Measurements from ENCODE around the gene CCAR1. TPM values are rescaled to one million over a fixed set of nuclear protein-coding genes. Genes with fewer than 3 reads are reported as not detected.
"Not testable (repeated sequence)": the region's sequence is repeated elsewhere in the genome, so short reads cannot be mapped to it uniquely, and the experiment has no call there.

Gene CCAR1
- total RNA-seq, 1 experiment from 2014 or later: 62.5 TPM

DNA sequence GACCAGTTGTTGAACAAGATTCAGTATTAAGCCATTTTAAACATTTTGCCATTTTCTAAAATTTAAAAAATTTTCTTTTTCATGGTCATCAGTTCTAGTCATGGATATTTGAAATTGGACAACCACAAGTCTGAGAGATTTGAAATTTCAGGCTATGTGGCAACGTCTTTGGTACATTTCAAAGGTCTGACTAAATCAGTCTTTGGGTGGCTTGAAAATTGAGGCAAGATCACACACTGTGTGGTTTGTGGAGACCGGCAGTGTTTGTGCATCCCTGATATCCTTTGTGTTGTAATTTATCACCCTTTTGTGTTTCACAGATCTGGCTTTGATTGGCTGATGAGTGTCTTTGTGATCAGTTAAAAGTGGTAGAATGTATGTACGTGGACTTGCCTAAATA is 35.7 kb downstream of the CCAR1 start:
- no peak for DNase-seq (ENCODE audit: low spot score)

DNA sequence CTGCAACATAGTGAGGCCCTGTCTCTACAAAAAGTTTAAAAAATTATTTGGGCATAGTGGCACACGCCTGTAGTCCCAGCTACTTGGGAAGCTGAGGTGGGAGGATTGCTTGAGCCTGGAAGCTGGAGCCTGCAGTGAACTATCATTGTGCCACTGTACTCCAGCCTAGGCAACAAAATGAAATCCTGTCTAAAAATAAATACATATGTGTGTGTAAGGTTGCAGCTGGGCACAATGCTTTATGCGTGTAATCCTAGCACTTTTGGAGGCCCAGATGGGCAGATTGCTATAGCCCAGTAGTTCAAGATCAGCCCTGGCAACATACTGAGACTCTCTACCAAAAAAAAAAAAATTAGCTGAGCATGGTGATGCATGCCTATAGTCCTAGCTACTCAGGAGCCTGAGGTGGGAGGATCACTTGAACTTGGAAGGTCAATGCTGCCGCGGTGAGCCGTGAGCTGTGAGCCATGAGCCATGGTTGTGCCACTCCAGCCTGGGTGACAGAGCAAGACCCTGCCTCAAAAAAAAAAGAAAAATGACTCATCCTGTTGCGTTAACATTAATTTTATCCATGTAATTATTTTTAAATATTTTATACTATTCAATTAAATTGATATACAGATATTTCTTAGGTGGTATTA is 38.3 kb downstream of the CCAR1 start:
- no peak for DNase-seq (ENCODE audit: low spot score)

- no peak for DNase-seq (ENCODE audit: low spot score)
These were observed 38.9 kb downstream of the CCAR1 start for GRCh38 chr10:68759967-68760366.

- DNase-seq (ENCODE audit: low spot score): not testable (repeated sequence)
These were observed 46.4 kb downstream of the CCAR1 start for GRCh38 chr10:68767407-68767806.

DNA sequence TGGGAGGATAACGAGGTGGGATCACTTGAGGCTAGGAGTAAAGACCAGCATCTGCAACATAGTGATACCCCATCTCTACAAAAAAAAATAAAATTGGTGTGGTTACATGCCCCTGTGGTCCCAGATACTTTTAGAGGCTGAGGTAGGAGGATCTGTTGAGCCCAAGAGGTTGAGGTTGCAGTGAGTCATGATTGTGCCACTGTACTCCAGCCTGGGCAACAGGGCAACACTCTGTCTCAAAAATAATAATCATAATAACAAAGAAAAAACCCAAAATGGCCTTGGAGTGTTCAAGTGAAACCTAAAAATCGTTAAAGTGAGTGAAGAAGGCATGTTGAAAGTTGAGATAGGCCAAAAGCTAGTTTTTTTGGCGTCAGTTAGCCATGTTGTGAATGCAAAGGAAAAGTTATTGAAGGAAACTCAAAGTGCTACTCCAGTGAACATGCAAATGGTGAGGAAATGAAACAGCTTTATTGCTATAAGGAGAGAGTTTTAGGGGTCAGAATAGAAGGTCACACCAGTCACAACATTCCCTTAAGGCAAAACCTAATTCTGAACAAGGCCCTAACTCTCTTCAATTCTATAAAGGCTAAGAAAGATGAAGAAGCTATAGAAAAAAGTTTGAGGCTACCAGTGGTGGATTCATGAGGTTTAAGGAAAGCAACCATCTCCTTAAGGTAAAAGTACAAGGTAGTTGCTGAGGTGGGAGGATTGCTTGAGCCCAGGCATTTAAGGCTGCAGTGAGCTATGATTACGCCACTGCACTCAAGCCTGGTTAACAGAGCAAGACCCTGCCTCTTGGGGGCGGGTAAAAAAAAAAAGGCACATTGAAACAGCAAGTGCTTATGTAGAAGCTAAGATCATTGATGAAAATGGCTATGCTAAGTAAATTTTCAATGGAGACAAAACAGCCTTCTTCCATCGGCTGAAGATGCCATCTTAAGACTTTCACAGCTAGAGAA is 60.9 kb downstream of the CCAR1 start:
- DNase-seq (ENCODE audit: low spot score): no peak

- no peak for DNase-seq (ENCODE audit: low spot score)
These were observed 63.4 kb downstream of the CCAR1 start for GRCh38 chr10:68784476-68784875.

DNA sequence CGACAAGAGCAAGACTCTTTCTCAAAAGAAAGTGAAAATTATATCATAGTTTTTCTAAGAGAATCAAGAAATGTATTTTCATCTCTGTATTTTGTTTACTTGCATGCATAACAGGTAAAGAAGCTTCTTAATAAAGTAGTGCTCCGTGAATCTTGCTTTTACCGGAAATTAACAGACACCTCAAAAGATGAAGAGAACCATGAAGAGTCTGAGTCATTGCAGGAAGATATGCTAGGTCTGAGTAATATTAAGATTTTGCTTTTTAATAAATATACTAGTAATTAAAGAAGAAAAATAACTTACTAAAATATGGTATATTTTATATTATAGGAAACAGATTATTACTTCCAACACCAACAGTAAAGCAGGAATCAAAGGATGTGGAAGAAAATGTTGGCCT is 66.8 kb downstream of the CCAR1 start:
- DNase-seq (ENCODE audit: low spot score): no peak

DNA sequence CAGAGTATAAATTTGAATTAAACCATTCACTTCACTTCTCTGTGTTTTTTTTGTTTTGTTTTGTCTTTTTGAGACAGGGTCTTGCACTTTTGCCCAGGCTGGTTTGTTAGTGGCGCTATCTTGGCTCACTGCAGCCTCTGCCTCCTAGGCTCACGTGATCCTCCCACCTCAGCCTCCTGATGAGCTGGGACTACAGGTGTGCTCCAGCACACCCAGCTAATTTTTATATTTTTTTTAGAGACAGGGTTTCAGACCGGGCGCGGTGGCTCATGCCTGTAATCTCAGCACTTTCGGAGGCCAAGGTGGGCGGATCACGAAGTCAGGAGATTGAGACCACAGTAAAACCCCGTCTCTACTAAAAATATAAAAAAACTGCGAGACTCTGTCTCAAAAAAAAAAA is 69.4 kb downstream of the CCAR1 start:
- no peak for DNase-seq (ENCODE audit: low spot score)

DNA sequence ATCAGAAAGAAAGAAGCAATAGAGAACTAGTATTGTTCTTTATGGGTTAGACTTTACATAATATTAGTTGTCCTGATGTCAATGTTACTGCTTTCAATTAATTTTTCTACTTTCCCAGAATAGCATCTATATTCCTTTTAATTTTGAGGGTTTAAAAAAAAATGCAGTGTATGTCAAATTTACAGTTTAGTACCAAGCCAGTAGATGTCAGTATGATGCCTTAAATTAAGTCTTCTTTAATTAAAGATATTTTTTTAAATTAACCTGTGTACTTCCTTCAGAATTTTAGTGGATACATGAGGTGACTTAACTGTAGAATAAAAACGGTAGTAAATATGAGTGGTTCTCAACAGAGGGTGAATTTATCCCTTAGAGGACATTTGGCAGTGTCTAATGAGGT is 71.1 kb downstream of the CCAR1 start:
- peak; percentile 22 for DNase-seq (ENCODE audit: low spot score)

DNA sequence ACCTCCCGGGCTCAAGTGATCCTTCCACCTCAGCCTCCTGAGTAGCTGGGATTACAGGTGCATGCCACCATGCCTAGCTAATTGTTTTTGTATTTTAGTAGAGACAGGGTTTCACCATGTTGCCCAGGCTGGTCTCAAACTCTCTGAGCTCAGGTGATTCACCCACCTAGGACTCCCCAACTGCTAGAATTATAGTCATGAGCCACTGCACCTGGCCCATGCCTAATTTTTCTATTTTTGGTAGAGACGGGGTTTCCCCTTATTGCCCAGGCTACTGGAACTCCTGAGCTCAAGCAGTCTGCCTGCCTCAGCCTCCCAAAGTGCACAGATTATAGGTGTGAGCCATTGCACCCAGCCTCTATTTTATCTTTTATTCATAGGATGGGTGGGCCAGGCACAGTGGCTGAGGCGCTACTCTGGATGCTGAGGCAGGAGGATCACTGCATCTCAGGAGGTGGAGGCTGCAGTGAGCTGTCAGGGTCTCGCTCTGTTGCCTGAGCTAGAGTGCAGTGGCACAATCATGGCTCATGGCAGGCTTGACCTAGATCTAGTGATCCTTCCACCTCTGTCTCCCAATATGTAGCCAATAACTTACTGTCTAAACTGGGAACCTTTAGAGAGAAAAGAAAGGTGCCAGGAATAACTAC is 75.0 kb downstream of the CCAR1 start:
- no peak for DNase-seq (ENCODE audit: low spot score)

GRCh38 chr10:68796605-68797004 is 75.6 kb downstream of the CCAR1 start:
- DNase-seq (ENCODE audit: low spot score): no peak

DNA sequence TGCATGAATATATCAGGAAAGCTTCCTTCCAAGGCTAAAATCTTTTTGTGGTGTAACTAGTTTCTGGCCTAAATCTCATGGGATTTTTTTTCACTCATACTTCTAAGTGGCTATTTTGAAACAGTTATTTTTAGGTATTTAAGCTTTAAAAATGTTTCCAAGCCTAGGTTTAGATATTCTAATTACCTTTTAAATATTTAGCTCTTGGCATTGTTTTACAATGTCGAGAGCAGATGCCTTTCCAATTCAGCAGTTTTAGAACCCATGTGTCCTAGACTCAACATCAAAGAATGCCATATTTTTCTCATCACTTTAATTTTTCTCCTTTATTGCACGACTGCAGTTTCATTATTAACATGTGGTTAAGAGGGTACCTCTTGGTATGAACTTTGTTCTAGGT is 79.2 kb downstream of the CCAR1 start:
- no peak for DNase-seq (ENCODE audit: low spot score)

DNA sequence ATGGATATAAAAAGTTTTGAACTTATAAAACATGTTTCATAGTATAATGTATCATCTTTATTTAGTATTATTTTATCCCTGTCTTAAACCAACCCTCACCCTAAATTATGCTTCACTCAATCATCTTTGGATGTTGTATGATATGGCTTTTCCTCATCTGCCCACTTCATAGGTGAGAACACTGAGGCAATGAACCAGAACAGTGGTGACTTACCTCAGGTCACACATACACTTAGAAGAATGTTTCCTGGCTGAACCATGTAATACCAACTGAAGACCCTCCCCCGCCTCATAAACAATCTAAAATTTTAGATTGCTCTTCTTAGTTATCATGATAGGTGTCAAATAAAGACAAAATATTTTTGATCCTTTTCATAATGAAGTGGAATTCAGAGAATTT is 83.7 kb downstream of the CCAR1 start:
- DNase-seq (ENCODE audit: low spot score): no peak

- DNase-seq (ENCODE audit: low spot score): not testable (repeated sequence)
These were observed 89.8 kb downstream of the CCAR1 start for GRCh38 chr10:68810830-68811229.

DNA sequence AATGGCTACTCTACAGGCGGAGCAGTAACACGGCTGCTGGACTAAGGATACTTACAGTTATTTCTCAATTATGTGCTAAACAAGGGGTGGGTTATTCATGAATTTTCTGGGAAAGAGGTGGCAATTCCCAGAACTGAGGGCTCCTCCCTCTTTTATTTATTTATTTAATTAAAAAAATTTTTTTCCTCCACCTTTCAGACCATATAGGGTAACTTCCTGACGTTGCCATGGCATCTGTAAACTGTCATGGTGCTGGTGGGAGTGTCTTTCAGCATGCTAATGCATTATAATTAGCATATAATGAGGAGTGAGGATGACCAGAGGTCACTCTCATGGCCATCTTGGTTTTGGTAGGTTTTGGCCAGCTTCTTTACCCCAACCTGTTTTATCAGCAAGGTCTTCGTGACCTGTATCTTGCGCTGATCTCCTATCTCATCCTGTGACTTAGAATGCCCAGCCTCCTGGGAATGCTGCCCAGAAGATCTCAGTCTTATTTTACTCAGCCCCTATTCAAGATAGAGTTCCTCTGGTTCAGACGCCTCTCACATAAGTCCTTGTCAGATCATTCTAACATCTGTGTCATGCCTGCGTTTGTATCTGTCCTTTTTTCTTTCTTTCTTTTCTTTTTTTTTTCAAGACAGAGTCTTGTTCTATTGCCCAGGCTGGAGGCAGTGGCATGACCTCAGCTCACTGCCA is 90.4 kb downstream of the CCAR1 start:
- no peak for DNase-seq (ENCODE audit: low spot score)

- DNase-seq (ENCODE audit: low spot score): no peak
These were observed 91.4 kb downstream of the CCAR1 start for GRCh38 chr10:68812420-68812819.

DNA sequence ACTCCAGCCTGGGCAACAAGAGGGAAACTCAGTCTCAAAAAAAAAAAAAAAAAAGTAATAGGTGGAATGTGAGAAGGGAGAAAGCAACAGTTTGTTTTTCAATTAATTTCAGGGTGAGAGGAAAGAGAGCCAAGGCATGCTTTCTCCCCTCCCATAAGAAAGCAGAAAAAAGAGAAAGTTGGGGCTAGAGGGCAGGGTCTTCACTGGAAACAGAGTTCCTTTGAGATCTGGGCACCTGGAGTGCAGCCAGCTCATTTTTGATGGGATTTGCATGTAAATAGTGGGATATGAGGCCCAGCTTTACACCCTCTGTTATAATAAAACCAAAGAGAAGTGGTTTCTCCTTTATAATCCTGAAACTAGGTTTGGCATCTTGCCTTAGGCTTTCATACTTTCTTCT is 92.5 kb downstream of the CCAR1 start:
- DNase-seq (ENCODE audit: low spot score): no peak

DNA sequence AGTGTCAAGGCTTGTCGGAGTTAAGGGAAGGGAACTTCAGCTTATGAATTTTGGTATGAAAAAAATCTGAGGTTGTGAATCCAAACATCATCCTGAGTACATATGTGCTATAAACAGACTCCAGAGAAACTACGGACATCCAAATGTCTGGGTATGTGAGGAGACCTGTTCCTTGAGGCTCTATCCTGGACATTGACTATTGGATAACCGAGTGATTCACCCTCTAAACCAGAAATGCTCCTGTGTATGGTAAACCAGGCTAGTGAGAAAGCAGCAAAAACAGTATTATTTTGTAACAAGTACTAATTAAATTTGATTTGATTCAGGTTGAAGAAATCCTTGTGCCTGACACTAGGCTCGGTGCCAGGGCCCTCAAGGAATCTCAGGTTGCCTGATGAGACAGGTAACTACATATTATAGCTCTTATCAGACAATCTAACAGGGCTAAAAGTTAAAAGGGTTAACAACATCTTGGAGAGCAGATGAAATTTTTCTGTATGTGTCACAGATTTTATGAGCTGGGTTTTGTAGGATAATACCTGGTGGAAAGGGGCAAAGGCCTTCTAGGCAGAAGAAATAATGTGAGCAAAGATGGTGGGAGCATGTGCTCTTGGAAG is 95.9 kb downstream of the CCAR1 start:
- peak; percentile 56 for DNase-seq (ENCODE audit: low spot score)

GRCh38 chr10:68820359-68820758 is 99.3 kb downstream of the CCAR1 start:
- DNase-seq (ENCODE audit: low spot score): not testable (repeated sequence)

GRCh38 chr10:68822626-68823025 is 101.6 kb downstream of the CCAR1 start:
- not testable (repeated sequence) for DNase-seq (ENCODE audit: low spot score)
